Activated naive CD4-positive, alpha-beta T cell treated with Interleukin-2 at 50 U/mL for 16 hours (primary cell): Measurements from ENCODE around the gene HTRA3.

Experiments used
- DNase-seq: peaks from one replicate; pipeline ENCODE4 v3.0.0-alpha.2; 2020

The HTRA3 gene

GRCh38 chr4:8269535-8270417 lies at the start of gene HTRA3:
Gene HTRA3 (plus strand): TSS chr4:8269754. CDS start chr4:8269969, 215 bp downstream.
- DNase-seq = no peak

- DNase-seq = no peak
Measured at GRCh38 chr4:8220661-8221450, 48.7 kb upstream of the HTRA3 start.

GRCh38 chr4:8221476-8221875 lies 48.1 kb upstream of the HTRA3 start:
- no peak for DNase-seq

- DNase-seq = no peak
Measured at GRCh38 chr4:8221985-8222384, 47.6 kb upstream of the HTRA3 start.

GRCh38 chr4:8222609-8223388 lies 46.8 kb upstream of the HTRA3 start:
- DNase-seq = no peak

GRCh38 chr4:8224267-8224974 lies 45.1 kb upstream of the HTRA3 start:
- no peak for DNase-seq

- no peak for DNase-seq
Measured at GRCh38 chr4:8224975-8225625, 44.5 kb upstream of the HTRA3 start.

GRCh38 chr4:8225706-8226443 lies 43.7 kb upstream of the HTRA3 start:
- no peak for DNase-seq

GRCh38 chr4:8227201-8227770 lies 42.3 kb upstream of the HTRA3 start:
- no peak for DNase-seq

- DNase-seq = no peak
Measured at GRCh38 chr4:8227771-8228318, 41.7 kb upstream of the HTRA3 start.

GRCh38 chr4:8228319-8229250 lies 41.0 kb upstream of the HTRA3 start:
- DNase-seq = peak; percentile 83

GRCh38 chr4:8229331-8229975 lies 40.1 kb upstream of the HTRA3 start:
- peak; percentile 28 for DNase-seq

- DNase-seq = no peak
Measured at GRCh38 chr4:8230033-8230432, 39.5 kb upstream of the HTRA3 start.

- DNase-seq = no peak
Measured at GRCh38 chr4:8230891-8231290, 38.7 kb upstream of the HTRA3 start.

- no peak for DNase-seq
Measured at GRCh38 chr4:8231551-8232049, 38.0 kb upstream of the HTRA3 start.

GRCh38 chr4:8232748-8233147 lies 36.8 kb upstream of the HTRA3 start:
- no peak for DNase-seq

GRCh38 chr4:8233672-8234484 lies 35.7 kb upstream of the HTRA3 start:
- no peak for DNase-seq

GRCh38 chr4:8234715-8235114 lies 34.8 kb upstream of the HTRA3 start:
- no peak for DNase-seq
